ENCODE data around the gene ATXN1. TPM values are rescaled to one million over a fixed set of nuclear protein-coding genes. Genes with fewer than 3 reads are reported as not detected.

ATXN1 gene
- total RNA-seq, 1 donor from 2014 or later = 3.9 TPM

GRCh38 chr6:16673011-16673797, 88.1 kb downstream of the ATXN1 start:
- no peak overlapping the region for H3K4me3 Mint-ChIP-seq
- no peaks in the 10 kb centered on the region for H3K9me3 Mint-ChIP-seq
- TF ChIP-seq CTCF (conservative IDR thresholded peaks at IDR 0.05) = no peak
- H3K4me1 Mint-ChIP-seq = peaks cover 5% of the 10 kb centered on the region
- no peaks in the 10 kb centered on the region for H3K27me3 Mint-ChIP-seq (ENCODE audit: low read depth)
- H3K27ac Mint-ChIP-seq (ENCODE audit: unreplicated experiment) = no peak overlapping the region
- H3K36me3 Mint-ChIP-seq (ENCODE audit: low read depth) = no peaks in the 10 kb centered on the region
- DNase-seq (ENCODE audit: low read depth, low spot score) = no peak

GRCh38 chr6:16671302-16672289, 89.7 kb downstream of the ATXN1 start:
- no peak overlapping the region for H3K4me3 Mint-ChIP-seq

GRCh38 chr6:16670617-16671051, 90.6 kb downstream of the ATXN1 start:
- TF ChIP-seq CTCF (conservative IDR thresholded peaks at IDR 0.05) = no peak
- no peak overlapping the region for H3K27ac Mint-ChIP-seq (ENCODE audit: unreplicated experiment)
- DNase-seq (ENCODE audit: low read depth, low spot score) = no peak
- no peak overlapping the region for H3K4me3 Mint-ChIP-seq
- no peaks in the 10 kb centered on the region for H3K4me1 Mint-ChIP-seq
- H3K9me3 Mint-ChIP-seq = peaks cover 2% of the 10 kb centered on the region
- H3K36me3 Mint-ChIP-seq (ENCODE audit: low read depth) = no peaks in the 10 kb centered on the region
- no peaks in the 10 kb centered on the region for H3K27me3 Mint-ChIP-seq (ENCODE audit: low read depth)

More at GRCh38 chr6:16671302-16672289, 89.7 kb downstream of the ATXN1 start:
- H3K27ac Mint-ChIP-seq (ENCODE audit: unreplicated experiment) = no peak overlapping the region
- DNase-seq (ENCODE audit: low read depth, low spot score) = no peak
- no peaks in the 10 kb centered on the region for H3K9me3 Mint-ChIP-seq
- H3K27me3 Mint-ChIP-seq (ENCODE audit: low read depth) = no peaks in the 10 kb centered on the region
- H3K36me3 Mint-ChIP-seq (ENCODE audit: low read depth) = no peaks in the 10 kb centered on the region
- TF ChIP-seq CTCF (conservative IDR thresholded peaks at IDR 0.05) = no peak
- peaks cover under 1% of the 10 kb centered on the region for H3K4me1 Mint-ChIP-seq

GRCh38 chr6:16670183-16670582, 91.1 kb downstream of the ATXN1 start:
- H3K27me3 Mint-ChIP-seq (ENCODE audit: low read depth) = no peaks in the 10 kb centered on the region

More at GRCh38 chr6:16670183-16670582, 91.1 kb downstream of the ATXN1 start:
- H3K4me3 Mint-ChIP-seq = no peak overlapping the region
- no peak overlapping the region for H3K27ac Mint-ChIP-seq (ENCODE audit: unreplicated experiment)
- H3K4me1 Mint-ChIP-seq = no peaks in the 10 kb centered on the region
- peaks cover 2% of the 10 kb centered on the region for H3K9me3 Mint-ChIP-seq
- no peak for DNase-seq (ENCODE audit: low read depth, low spot score)
- TF ChIP-seq CTCF (conservative IDR thresholded peaks at IDR 0.05) = no peak
- H3K36me3 Mint-ChIP-seq (ENCODE audit: low read depth) = no peaks in the 10 kb centered on the region
